Endothelial cell of umbilical vein (primary cell): ENCODE data around the gene ZNF507. TPM values are rescaled to one million over a fixed set of nuclear protein-coding genes. Genes with fewer than 3 reads are reported as not detected.

ENCODE experiments used
- BruUV-seq: library from RNA; stranded (reverse); fragments of 400-500 nt; replicated peaks from 2 replicates; lab custom pipeline; 2021; lab: Mats Ljungman, UMichigan
- CTCF ChIA-PET: fragments of 300-600, 350-600 bp; sonication (Branson Sonifier 250); formaldehyde crosslinking; loops from one replicate; lab custom pipeline; 2021; ENCODE audit warnings: antibody characterized with exemption, inconsistent platforms; lab: Charles Lee
- POLR2A ChIA-PET: fragments of 300-600, 350-600 bp; sonication (Branson Sonifier 250); formaldehyde crosslinking; loops from one replicate; lab custom pipeline; 2021; ENCODE audit warnings: antibody characterized with exemption, inconsistent platforms; lab: Charles Lee
- DNase-seq: peaks from one replicate; pipeline ENCODE4 v3.0.0-alpha.2; 2011; ENCODE audit warnings: low read depth, low spot score
- FAIRE-seq: peaks from 2 replicates; lab custom pipeline; 2011; peaks lifted over from hg19 to GRCh38; lab: Jason Lieb, UNC
- H2AFZ ChIP-seq: 2 replicates; pipeline ENCODE4 v1.6.0; 2012; ENCODE audit warnings: low read depth, low read length, control low read depth, inconsistent platforms
- H3K27ac ChIP-seq: 2 replicates; pipeline ENCODE4 v1.5.1; 2011; ENCODE audit warnings: low read depth, mild to moderate bottlenecking, control low read depth, low read length, moderate library complexity; ENCODE audit not compliant: insufficient read depth
- H3K27me3 ChIP-seq, 2 experiments: 2 replicates each; pipeline versions ENCODE4 v1.6.0 to v1.6.1; 2011; ENCODE audit warnings: low read length in 2 of 2, mixed read lengths in 1 of 2; ENCODE audit not compliant: control insufficient read depth in 2 of 2, insufficient read depth in 2 of 2
- H3K36me3 ChIP-seq, 2 experiments: 2 replicates in 1 of 2; 3 replicates in 1 of 2; pipeline ENCODE4 v1.5.1; 2011; ENCODE audit warnings: low read length in 2 of 2, mild to moderate bottlenecking in 1 of 2, moderate library complexity in 1 of 2; ENCODE audit not compliant: control insufficient read depth in 2 of 2, insufficient read depth in 2 of 2; ENCODE audit errors: extremely low read depth in 1 of 2
- H3K4me1 ChIP-seq: 3 replicates; pipeline ENCODE4 v1.5.1; 2011; ENCODE audit warnings: mild to moderate bottlenecking, low read length; ENCODE audit not compliant: control insufficient read depth, insufficient read depth; ENCODE audit errors: extremely low read depth
- H3K4me2 ChIP-seq: 2 replicates; pipeline ENCODE4 v1.6.1; 2011; ENCODE audit warnings: low read length, control low read depth, mixed read lengths; ENCODE audit not compliant: insufficient read depth
- H3K4me3 ChIP-seq, 3 experiments: fragments of 200-600 bp in 1 of 3; sonication (generic), shearing (Covaris generic) in 1 of 3; replicated peaks in 1 of 3; 2 replicates each; pipeline ENCODE4 v1.5.1; 2011 to 2016; ENCODE audit warnings: control low read depth in 3 of 3, low read length in 3 of 3, mild to moderate bottlenecking in 2 of 3, inconsistent platforms in 1 of 3, low read depth in 1 of 3, moderate library complexity in 1 of 3; ENCODE audit not compliant: insufficient read depth in 1 of 3
- H3K79me2 ChIP-seq: 2 replicates; pipeline ENCODE4 v1.6.0; 2012; ENCODE audit warnings: low read length, inconsistent platforms; ENCODE audit not compliant: control insufficient read depth, insufficient read depth
- H3K9ac ChIP-seq: replicated peaks from 2 replicates; pipeline ENCODE3; 2011; ENCODE audit warnings: low read length, control low read depth; ENCODE audit not compliant: insufficient read depth; ENCODE audit errors: extremely low read depth
- H3K9me1 ChIP-seq: replicated peaks from 3 replicates; pipeline ENCODE4 v1.6.0; 2011; ENCODE audit warnings: mild to moderate bottlenecking, low read length; ENCODE audit not compliant: control insufficient read depth, insufficient read depth; ENCODE audit errors: extremely low read depth
- H3K9me3 ChIP-seq: replicated peaks from 2 replicates; pipeline ENCODE4 v1.5.1; 2012; ENCODE audit warnings: low read length, inconsistent platforms; ENCODE audit not compliant: control insufficient read depth, insufficient read depth
- H4K20me1 ChIP-seq: replicated peaks from 2 replicates; pipeline ENCODE3; 2011; ENCODE audit warnings: mild to moderate bottlenecking, low read length; ENCODE audit not compliant: control insufficient read depth, insufficient read depth; ENCODE audit errors: extremely low read depth
- EZH2 ChIP-seq: IDR thresholded peaks from 2 replicates; pipeline ENCODE4 v1.6.1; 2012; ENCODE audit warnings: borderline replicate concordance, low read depth, mild to moderate bottlenecking, moderate library complexity, low read length, inconsistent platforms; ENCODE audit not compliant: severe bottlenecking
- FOS ChIP-seq: IDR thresholded peaks from 2 replicates; pipeline ENCODE4 v1.6.1; 2011; ENCODE audit warnings: mild to moderate bottlenecking, low read length, moderate library complexity, borderline replicate concordance; ENCODE audit not compliant: insufficient read depth
- GATA2 ChIP-seq: IDR thresholded peaks from 2 replicates; pipeline ENCODE4 v1.7.0; 2011; ENCODE audit warnings: low read depth, mild to moderate bottlenecking, moderate library complexity, mixed read lengths, low read length; ENCODE audit not compliant: insufficient read length, insufficient read depth
- JUN ChIP-seq: IDR thresholded peaks from 2 replicates; pipeline ENCODE4 v1.6.1; 2011; ENCODE audit warnings: borderline replicate concordance, low read depth; ENCODE audit not compliant: insufficient read length, insufficient read depth
- MAX ChIP-seq: IDR thresholded peaks from 2 replicates; pipeline ENCODE4 v1.6.1; 2011; ENCODE audit not compliant: insufficient read depth, insufficient read length
- MYC ChIP-seq: IDR thresholded peaks from one replicate; pipeline ENCODE4 v1.6.1; 2011; ENCODE audit warnings: mild to moderate bottlenecking, low read depth, low read length
- POLR2A ChIP-seq: IDR thresholded peaks from 2 replicates; pipeline ENCODE4 v1.6.1; 2012; ENCODE audit warnings: low read depth, mild to moderate bottlenecking, control low read depth, low read length
- POLR2AphosphoS5 ChIP-seq: IDR thresholded peaks from 2 replicates; pipeline ENCODE4 v1.6.1; 2012; ENCODE audit warnings: low read depth, mild to moderate bottlenecking, control low read depth, low read length, moderate library complexity; ENCODE audit not compliant: insufficient read depth
- dilution Hi-C: fragments of 300-500 bp; cut with MboI; formaldehyde crosslinking; loops from one replicate; pipeline ENCODE4 v1.15.0; 2019; ENCODE audit warnings: low sequenced_read_pairs; ENCODE audit not compliant: extremely low pct_ligation_motif_present
- intact Hi-C: fragments of 100-400 bp; cut with micrococcal nuclease; formaldehyde crosslinking; loops from one replicate; pipeline ENCODE4 v1.10.0; 2022
- polyA plus RNA-seq, 4 experiments: library from polyadenylated mRNA; depleted of rRNA in 3 of 4; stranded (reverse) in 3 of 4; unstranded in 1 of 4; fragments of >200 nt; gene quantifications; 2 replicates each; pipeline versions ENCODE4 v1.2.1 to v1.2.3, GENCODE V29; 2011 to 2012; ENCODE audit warnings: missing spikeins in 1 of 4
- total RNA-seq: library from RNA; stranded (reverse); gene quantifications from 2 replicates; pipeline ENCODE4 v1.2.3, GENCODE V29; 2021
- TF ChIP-seq, protein P1 (sequence below), 2 donors: IDR thresholded peaks; 1 replicate in 1 of 2; 2 replicates in 1 of 2; pipeline ENCODE4 v1.5.1; 2011; ENCODE audit warnings: low read length in 2 of 2, mild to moderate bottlenecking in 2 of 2, moderate library complexity in 2 of 2, control low read depth in 1 of 2, inconsistent platforms in 1 of 2, low read depth in 1 of 2; ENCODE audit not compliant: insufficient read depth in 1 of 2; ENCODE audit errors: extremely low read depth in 1 of 2

ZNF507 gene
- total and polyA plus RNA-seq, 2 donors (not counting 3 experiments of a cell fraction or from before 2014, with no cell fraction given) = 6.8 to 23.0 TPM

GRCh38 chr19:32308431-32309077, 36.9 kb upstream of the ZNF507 start:
- intact Hi-C loops = no loop called here
- POLR2A ChIA-PET = no interaction called here
- FAIRE-seq = no peak

More at GRCh38 chr19:32308431-32309077, 36.9 kb upstream of the ZNF507 start:
- no peak overlapping the region for H2AFZ ChIP-seq
- no peaks in the 10 kb centered on the region for H3K79me2 ChIP-seq
- no peak for DNase-seq
- no peaks in the 10 kb centered on the region for H4K20me1 ChIP-seq
- no peak overlapping the region for H3K4me2 ChIP-seq
- no peak overlapping the region for H3K27ac ChIP-seq
- dilution Hi-C loops = no loop called here
- BruUV-seq = no TSS peak
- H3K4me1 ChIP-seq = no peaks in the 10 kb centered on the region
- H3K9me1 ChIP-seq = no peaks in the 10 kb centered on the region
- H3K36me3 ChIP-seq = no peaks in the 10 kb centered on the region
- H3K27me3 ChIP-seq = no peaks in the 10 kb centered on the region
- CTCF ChIA-PET = no interaction called here
- H3K9ac ChIP-seq = no peak overlapping the region
- TF ChIP-seq GATA2 = no peak
- no peak for TF ChIP-seq POLR2A
- no peak for TF ChIP-seq MAX
- no peak for TF ChIP-seq EZH2
- TF ChIP-seq, protein P1, sequence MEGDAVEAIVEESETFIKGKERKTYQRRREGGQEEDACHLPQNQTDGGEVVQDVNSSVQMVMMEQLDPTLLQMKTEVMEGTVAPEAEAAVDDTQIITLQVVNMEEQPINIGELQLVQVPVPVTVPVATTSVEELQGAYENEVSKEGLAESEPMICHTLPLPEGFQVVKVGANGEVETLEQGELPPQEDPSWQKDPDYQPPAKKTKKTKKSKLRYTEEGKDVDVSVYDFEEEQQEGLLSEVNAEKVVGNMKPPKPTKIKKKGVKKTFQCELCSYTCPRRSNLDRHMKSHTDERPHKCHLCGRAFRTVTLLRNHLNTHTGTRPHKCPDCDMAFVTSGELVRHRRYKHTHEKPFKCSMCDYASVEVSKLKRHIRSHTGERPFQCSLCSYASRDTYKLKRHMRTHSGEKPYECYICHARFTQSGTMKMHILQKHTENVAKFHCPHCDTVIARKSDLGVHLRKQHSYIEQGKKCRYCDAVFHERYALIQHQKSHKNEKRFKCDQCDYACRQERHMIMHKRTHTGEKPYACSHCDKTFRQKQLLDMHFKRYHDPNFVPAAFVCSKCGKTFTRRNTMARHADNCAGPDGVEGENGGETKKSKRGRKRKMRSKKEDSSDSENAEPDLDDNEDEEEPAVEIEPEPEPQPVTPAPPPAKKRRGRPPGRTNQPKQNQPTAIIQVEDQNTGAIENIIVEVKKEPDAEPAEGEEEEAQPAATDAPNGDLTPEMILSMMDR (IDR thresholded peaks at IDR 0.05; ENCODE audit: extremely low read depth in 1 of 2, insufficient read depth in 1 of 2, low read depth in 1 of 2, low read length in 2 of 2) = no peak
- no peak for TF ChIP-seq JUN
- no peak for TF ChIP-seq FOS
- no peak for TF ChIP-seq MYC
- TF ChIP-seq POLR2AphosphoS5 = no peak
- no peak overlapping the region for H3K4me3 ChIP-seq
- H3K9me3 ChIP-seq = no peaks in the 10 kb centered on the region
